IMR-90 (cell line): ENCODE measurements around the gene AANAT.

Experiments
- CEBPB ChIP-seq: IDR thresholded peaks from 2 replicates; pipeline ENCODE4 v1.6.1; 2012; ENCODE audit warnings: low read depth, low read length, improper control_type of control experiment
- POLR2A ChIP-seq: IDR thresholded peaks from 2 replicates; pipeline ENCODE4 v1.6.1; 2012; ENCODE audit warnings: mild to moderate bottlenecking, low read depth, low read length
- SMC3 ChIP-seq: fragments of 150-350 bp; IDR thresholded peaks from 2 replicates; pipeline ENCODE4 v1.6.1; 2016; ENCODE audit warnings: low read depth, mild to moderate bottlenecking, antibody characterized with exemption, low read length, moderate library complexity
- TF ChIP-seq, protein P1 (sequence below): conservative IDR thresholded peaks from 2 replicates; pipeline ENCODE4 v1.5.1; 2012; ENCODE audit warnings: mild to moderate bottlenecking, low read depth, low read length, improper control_type of control experiment

DNA sequence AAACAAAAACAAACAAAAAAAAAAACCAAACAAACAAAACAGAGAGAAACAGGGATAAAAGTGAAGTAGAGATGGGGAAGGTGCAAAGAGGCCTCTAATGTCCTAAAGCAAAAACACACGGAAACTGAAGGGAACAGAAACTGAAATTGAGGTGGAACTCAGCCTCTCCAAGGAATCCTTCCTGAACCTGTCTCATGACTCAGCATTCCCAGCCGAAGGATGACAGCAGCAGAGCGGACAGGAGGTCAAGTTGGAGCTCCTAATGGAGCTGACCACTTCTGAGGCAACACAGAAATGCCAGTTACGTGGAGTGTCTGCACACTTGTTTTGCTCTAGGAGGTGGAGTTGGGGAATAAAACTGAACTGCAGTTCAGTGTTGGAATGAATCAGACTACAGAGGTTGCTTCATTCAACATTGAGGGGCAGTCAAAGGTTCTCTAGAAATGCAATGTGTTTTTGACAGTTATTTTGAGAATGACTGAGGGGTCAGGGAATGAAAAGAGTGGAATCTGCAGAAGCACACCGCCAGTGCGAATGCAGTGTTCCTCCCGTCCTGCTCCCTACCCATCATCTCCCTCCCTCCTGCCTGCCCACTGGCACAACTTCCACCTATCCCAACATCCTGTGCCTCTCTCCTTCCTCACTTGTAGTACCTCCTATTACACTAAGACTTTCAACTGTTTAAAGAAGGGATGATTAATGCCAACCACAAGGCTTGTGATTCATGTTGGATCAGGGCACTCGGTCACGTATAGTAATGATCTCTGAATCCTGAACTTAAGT is 20.8 kb upstream of the AANAT start:
- TF ChIP-seq, protein P1, sequence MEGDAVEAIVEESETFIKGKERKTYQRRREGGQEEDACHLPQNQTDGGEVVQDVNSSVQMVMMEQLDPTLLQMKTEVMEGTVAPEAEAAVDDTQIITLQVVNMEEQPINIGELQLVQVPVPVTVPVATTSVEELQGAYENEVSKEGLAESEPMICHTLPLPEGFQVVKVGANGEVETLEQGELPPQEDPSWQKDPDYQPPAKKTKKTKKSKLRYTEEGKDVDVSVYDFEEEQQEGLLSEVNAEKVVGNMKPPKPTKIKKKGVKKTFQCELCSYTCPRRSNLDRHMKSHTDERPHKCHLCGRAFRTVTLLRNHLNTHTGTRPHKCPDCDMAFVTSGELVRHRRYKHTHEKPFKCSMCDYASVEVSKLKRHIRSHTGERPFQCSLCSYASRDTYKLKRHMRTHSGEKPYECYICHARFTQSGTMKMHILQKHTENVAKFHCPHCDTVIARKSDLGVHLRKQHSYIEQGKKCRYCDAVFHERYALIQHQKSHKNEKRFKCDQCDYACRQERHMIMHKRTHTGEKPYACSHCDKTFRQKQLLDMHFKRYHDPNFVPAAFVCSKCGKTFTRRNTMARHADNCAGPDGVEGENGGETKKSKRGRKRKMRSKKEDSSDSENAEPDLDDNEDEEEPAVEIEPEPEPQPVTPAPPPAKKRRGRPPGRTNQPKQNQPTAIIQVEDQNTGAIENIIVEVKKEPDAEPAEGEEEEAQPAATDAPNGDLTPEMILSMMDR: no peak
- TF ChIP-seq CEBPB: peak; percentile 85
- no peak for TF ChIP-seq POLR2A
- TF ChIP-seq SMC3: no peak
